Measurements from ENCODE around the gene TXNRD2. TPM values are rescaled to one million over a fixed set of nuclear protein-coding genes. Genes with fewer than 3 reads are reported as not detected.

Gene TXNRD2
- total and polyA plus RNA-seq, 2 of the 4 experiments (the other 2 are of a cell fraction) = 15.6 to 25.7 TPM

DNA sequence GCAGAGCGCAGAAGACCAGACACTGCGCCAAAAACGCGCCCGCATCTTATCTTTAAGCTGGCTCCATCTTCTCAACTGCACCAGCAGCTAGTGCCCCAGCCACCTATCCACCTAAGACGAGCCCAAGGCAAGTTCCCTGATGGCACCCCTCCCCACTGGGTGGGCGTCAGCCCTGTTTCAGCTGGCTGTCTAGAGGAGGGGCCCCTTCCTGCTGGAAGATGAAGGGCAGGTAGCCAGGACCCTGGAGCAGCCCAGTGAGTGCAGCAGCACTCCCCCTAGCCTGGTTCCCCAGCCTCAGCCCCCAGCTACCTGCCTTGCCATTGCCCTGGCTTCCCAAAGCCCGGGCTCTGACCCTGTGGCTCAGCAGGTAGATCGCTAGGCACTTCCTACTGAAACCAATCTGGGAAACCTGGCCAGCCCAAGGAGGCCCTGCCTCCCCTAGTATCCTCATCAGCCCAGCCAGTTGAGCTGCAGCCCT is 46.8 kb upstream of the TXNRD2 start:
- Histone ChIP-seq H3K4me3 (ENCODE audit: insufficient read depth, low read depth, low read length) (no peak overlapping the region), H2BK120ac (ENCODE audit: low read depth, low read length) (no peak overlapping the region), H3K14ac (replicated peaks; ENCODE audit: low read depth, low read length) (no peak overlapping the region), H2BK20ac (ENCODE audit: low read depth, low read length) (no peak overlapping the region), H2BK15ac (ENCODE audit: low read depth, low read length) (no peak overlapping the region), H2AFZ (replicated peaks; ENCODE audit: low read length, poor library complexity) (no peak overlapping the region), H3K27me3 (ENCODE audit: control insufficient read depth, insufficient read depth, low read length) (no peaks in the 10 kb centered on the region), H3K4me2 (ENCODE audit: low read depth, low read length) (no peak overlapping the region), H4K20me1 (ENCODE audit: insufficient read depth, low read length) (peaks cover 18% of the 10 kb centered on the region; the same call in 1 of the 2 replicates), H3K36me3 (ENCODE audit: control insufficient read depth, insufficient read depth, low read length) (no peaks in the 10 kb centered on the region), H2BK5ac (ENCODE audit: low read depth, low read length, poor library complexity, severe bottlenecking) (no peak overlapping the region), H3K4ac (ENCODE audit: low read depth, low read length) (no peak overlapping the region), H3K79me1 (ENCODE audit: low read depth in 1 of 2, low read length in 2 of 2) (peaks cover 4 to 29% of the 10 kb centered on the region in 2 experiments; a peak in 3 of 4 replicates), H3K56ac (ENCODE audit: extremely low read depth, insufficient read depth, low read length) (no peak overlapping the region), H4K8ac (ENCODE audit: low read depth in 2 of 2, low read length in 2 of 2) (no peak overlapping the region), H3K9me3 (ENCODE audit: control insufficient read depth, insufficient read depth, low read length) (no peaks in the 10 kb centered on the region), H2AK5ac (ENCODE audit: low read depth, low read length) (no peak overlapping the region), H4K91ac (ENCODE audit: insufficient read depth, low read depth, low read length) (no peak overlapping the region), H3K23ac (ENCODE audit: low read depth, low read length) (no peak overlapping the region), H2AK9ac (replicated peaks; ENCODE audit: low read depth, low read length, poor library complexity) (no peak overlapping the region), H3K27ac (ENCODE audit: insufficient read depth, low read length) (no peak overlapping the region), H3K18ac (ENCODE audit: low read depth, low read length) (no peak overlapping the region), H4K5ac (ENCODE audit: low read depth, low read length) (no peak overlapping the region), H3K9me1 (ENCODE audit: insufficient read depth, low read length) (peaks cover 17% of the 10 kb centered on the region), H3K4me1 (ENCODE audit: control insufficient read depth, insufficient read depth, low read length) (peaks cover 21% of the 10 kb centered on the region), H3K9ac (ENCODE audit: low read depth, low read length) (no peak overlapping the region)
- 100% methylated on average over 1 of the region's 9 CpGs; no CpG with 5 or more reads in 1 of the 2 experiments for WGBS, 2 experiments (ENCODE audit: extremely low coverage in 2 of 2, insufficient read length in 1 of 2)
- in situ Hi-C loops (cut with MboI; ENCODE audit: low sequenced_read_pairs) = no loop called here
- TF ChIP-seq SMC3 (IDR thresholded peaks at IDR 0.05; ENCODE audit: low read depth, low read length) (no peak), MAFK (IDR thresholded peaks at IDR 0.05; ENCODE audit: low read depth, low read length) (no peak)
- ChIA-PET CTCF (interaction anchor here (1.3 kb wide), 1 partner anchor 25 kb away, joined by 3 read pairs; no protein-coding TSS in a partner anchor), POLR2A (ENCODE audit: unreplicated experiment) (no interaction called here)
- BruUV-seq (replicated peaks) = no TSS peak
- dilution Hi-C loops (cut with HindIII; ENCODE audit: low sequenced_read_pairs, unreplicated experiment) = no loop called here
- no peak for DNase-seq
- no peak for ATAC-seq (ENCODE audit: low read depth)
- intact Hi-C loops (cut with micrococcal nuclease) = no loop called here

Measured in IMR-90 (cell line).